GM18909 (cell line): Measurements from ENCODE around the gene UPF2.

Source experiments
- ATAC-seq: cut with Tn5 transposase; IDR thresholded peaks from one replicate; pipeline ENCODE4 v1.9.1; 2021; ENCODE audit warnings: mild to moderate bottlenecking; ENCODE audit not compliant: unreplicated experiment, poor library complexity

The UPF2 gene

GRCh38 chr10:11918384-11918783 is 124.2 kb downstream of the UPF2 start:
- no peak for ATAC-seq

- ATAC-seq: no peak
These were observed 129.4 kb downstream of the UPF2 start for GRCh38 chr10:11913079-11913641.

- no peak for ATAC-seq
These were observed 132.5 kb downstream of the UPF2 start for GRCh38 chr10:11910102-11910501.

- ATAC-seq: no peak
These were observed 133.0 kb downstream of the UPF2 start for GRCh38 chr10:11909618-11910017.

- no peak for ATAC-seq
These were observed 133.6 kb downstream of the UPF2 start for GRCh38 chr10:11908991-11909390.

GRCh38 chr10:11908536-11908935 is 134.1 kb downstream of the UPF2 start:
- no peak for ATAC-seq

GRCh38 chr10:11907914-11908313 is 134.7 kb downstream of the UPF2 start:
- ATAC-seq: no peak

GRCh38 chr10:11906714-11907113 is 135.9 kb downstream of the UPF2 start:
- no peak for ATAC-seq

GRCh38 chr10:11902646-11903045 is 140.0 kb downstream of the UPF2 start:
- ATAC-seq: no peak

GRCh38 chr10:11901833-11902475 is 140.7 kb downstream of the UPF2 start:
- no peak for ATAC-seq

- ATAC-seq: no peak
These were observed 141.2 kb downstream of the UPF2 start for GRCh38 chr10:11901454-11901832.

GRCh38 chr10:11901036-11901301 is 141.6 kb downstream of the UPF2 start:
- ATAC-seq: no peak

- ATAC-seq: no peak
These were observed 143.3 kb downstream of the UPF2 start for GRCh38 chr10:11899067-11899876.

- ATAC-seq: no peak
These were observed 144.1 kb downstream of the UPF2 start for GRCh38 chr10:11898372-11899066.

GRCh38 chr10:11898033-11898371 is 144.6 kb downstream of the UPF2 start:
- ATAC-seq: no peak

- no peak for ATAC-seq
These were observed 145.9 kb downstream of the UPF2 start for GRCh38 chr10:11896549-11897200.

- ATAC-seq: no peak
These were observed 147.0 kb downstream of the UPF2 start for GRCh38 chr10:11895598-11895997.

- ATAC-seq: no peak
These were observed 147.5 kb downstream of the UPF2 start for GRCh38 chr10:11895108-11895466.

- ATAC-seq: no peak
These were observed 148.1 kb downstream of the UPF2 start for GRCh38 chr10:11894381-11895107.

- ATAC-seq: no peak
These were observed 148.8 kb downstream of the UPF2 start for GRCh38 chr10:11893749-11894278.
